ENCODE measurements around the gene ZBTB7C. TPM values are rescaled to one million over a fixed set of nuclear protein-coding genes. Genes with fewer than 3 reads are reported as not detected.

The ZBTB7C gene
- total and polyA plus RNA-seq, 2 of the 4 experiments (the other 2 are of a cell fraction), result not detected

GRCh38 chr18:48022531-48023329 lies 386.5 kb downstream of the ZBTB7C start:
- Histone ChIP-seq H3K4me2 (ENCODE audit: low read depth, low read length) (no peak overlapping the region), H3K4me3 (ENCODE audit: insufficient read depth, low read depth, low read length) (no peak overlapping the region), H2BK120ac (ENCODE audit: low read depth, low read length) (no peak overlapping the region), H3K23ac (ENCODE audit: low read depth, low read length) (no peak overlapping the region), H4K91ac (ENCODE audit: insufficient read depth, low read depth, low read length) (no peak overlapping the region), H4K8ac (ENCODE audit: low read depth in 2 of 2, low read length in 2 of 2) (no peak overlapping the region), H3K9me1 (ENCODE audit: insufficient read depth, low read length) (no peaks in the 10 kb centered on the region), H3K9ac (ENCODE audit: low read depth, low read length) (no peak overlapping the region), H2BK20ac (ENCODE audit: low read depth, low read length) (no peak overlapping the region), H3K9me3 (ENCODE audit: control insufficient read depth, insufficient read depth, low read length) (no peaks in the 10 kb centered on the region), H4K5ac (ENCODE audit: low read depth, low read length) (no peak overlapping the region), H2AK5ac (ENCODE audit: low read depth, low read length) (no peak overlapping the region), H2BK5ac (ENCODE audit: low read depth, low read length, poor library complexity, severe bottlenecking) (no peak overlapping the region), H3K36me3 (ENCODE audit: control insufficient read depth, insufficient read depth, low read length) (no peaks in the 10 kb centered on the region), H3K18ac (ENCODE audit: low read depth, low read length) (no peak overlapping the region), H2AFZ (replicated peaks; ENCODE audit: low read length, poor library complexity) (no peak overlapping the region), H2AK9ac (replicated peaks; ENCODE audit: low read depth, low read length, poor library complexity) (no peak overlapping the region), H3K4ac (ENCODE audit: low read depth, low read length) (no peak overlapping the region), H3K4me1 (ENCODE audit: control insufficient read depth, insufficient read depth, low read length) (no peaks in the 10 kb centered on the region), H3K27me3 (ENCODE audit: control insufficient read depth, insufficient read depth, low read length) (peaks cover 23% of the 10 kb centered on the region), H3K27ac (ENCODE audit: insufficient read depth, low read length) (no peak overlapping the region), H4K20me1 (ENCODE audit: insufficient read depth, low read length) (no peaks in the 10 kb centered on the region), H3K14ac (replicated peaks; ENCODE audit: low read depth, low read length) (no peak overlapping the region), H3K79me1 (ENCODE audit: low read depth in 1 of 2, low read length in 2 of 2) (no peaks in the 10 kb centered on the region), H3K56ac (ENCODE audit: extremely low read depth, insufficient read depth, low read length) (no peak overlapping the region), H2BK15ac (ENCODE audit: low read depth, low read length) (no peak overlapping the region)
- no CpG with 5 or more reads among the region's 16 CpGs for WGBS, 2 experiments (ENCODE audit: extremely low coverage in 2 of 2, insufficient read length in 1 of 2)
- TF ChIP-seq MAZ (IDR thresholded peaks at IDR 0.05; ENCODE audit: borderline replicate concordance, low read depth, low read length) (no peak), RFX5 (IDR thresholded peaks at IDR 0.05; ENCODE audit: low read depth, low read length) (no peak), SMC3 (IDR thresholded peaks at IDR 0.05; ENCODE audit: low read depth, low read length) (peak; percentile 59), RAD21 (IDR thresholded peaks at IDR 0.05; ENCODE audit: low read length) (peak; percentile 70), NFE2L2 (IDR thresholded peaks at IDR 0.05; ENCODE audit: low read depth, low read length) (no peak), USF2 (IDR thresholded peaks at IDR 0.05; ENCODE audit: low read depth, low read length) (no peak), MXI1 (IDR thresholded peaks at IDR 0.05; ENCODE audit: borderline replicate concordance, low read depth, low read length) (no peak), CTCF (conservative IDR thresholded peaks at IDR 0.05; ENCODE audit: low read depth, low read length) (peak; percentile 57), MAFK (IDR thresholded peaks at IDR 0.05; ENCODE audit: low read depth, low read length) (no peak)
- CTCF ChIA-PET, result no interaction called here
- BruUV-seq (replicated peaks), result no TSS peak
- dilution Hi-C loops (cut with HindIII; ENCODE audit: low sequenced_read_pairs, unreplicated experiment) (no loop called here), intact Hi-C loops (cut with micrococcal nuclease) (loop anchor here (1.0 to 2.0 kb wide), 3 partner anchors 92 to 250 kb away; partner anchors contain the start of gene SMAD2), in situ Hi-C loops (cut with MboI; ENCODE audit: low sequenced_read_pairs) (loop anchor here (5.0 kb wide), 1 partner anchor 250 kb away; no protein-coding TSS in a partner anchor)
- POLR2A ChIA-PET (ENCODE audit: unreplicated experiment), result no interaction called here
- DNase-seq (peak; percentile 49), ATAC-seq (ENCODE audit: low read depth) (peak; percentile 79)
